ENCODE measurements around the gene NLGN1. TPM values are rescaled to one million over a fixed set of nuclear protein-coding genes. Genes with fewer than 3 reads are reported as not detected.

The NLGN1 gene
- total RNA-seq, 1 donor from 2014 or later, result 20.4 TPM

- no peak for DNase-seq (ENCODE audit: low read depth)
These were observed 507.8 kb downstream of the NLGN1 start for GRCh38 chr3:173905381-173905780.

DNA sequence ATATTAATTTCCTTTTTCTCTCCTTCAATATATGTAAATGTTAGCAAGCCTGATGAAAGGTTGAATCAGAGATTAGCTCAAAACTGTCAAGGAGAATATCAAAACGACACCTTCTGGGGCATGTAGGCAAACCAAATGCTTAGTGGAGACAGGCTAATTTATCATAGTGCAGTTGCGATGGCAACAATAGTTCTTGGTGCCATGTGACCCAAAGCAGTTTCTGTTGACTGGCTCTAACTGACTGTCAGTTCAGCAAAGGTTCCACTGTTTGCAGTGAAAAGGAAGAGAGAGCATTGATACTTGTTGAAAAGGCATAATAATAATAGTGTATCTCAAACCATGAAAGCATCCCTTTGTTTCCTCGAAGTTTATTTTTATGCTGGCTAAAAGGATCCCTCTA lies 513.9 kb downstream of the NLGN1 start:
- peak; percentile 23 for DNase-seq (ENCODE audit: low read depth)

- DNase-seq (ENCODE audit: low read depth), result no peak
These were observed 514.6 kb downstream of the NLGN1 start for GRCh38 chr3:173912126-173912525.

GRCh38 chr3:173913397-173913796 lies 515.9 kb downstream of the NLGN1 start:
- peak; percentile 21 for DNase-seq (ENCODE audit: low read depth)

- DNase-seq (ENCODE audit: low read depth), result peak; percentile 43
These were observed 516.5 kb downstream of the NLGN1 start for GRCh38 chr3:173913974-173914421.

DNA sequence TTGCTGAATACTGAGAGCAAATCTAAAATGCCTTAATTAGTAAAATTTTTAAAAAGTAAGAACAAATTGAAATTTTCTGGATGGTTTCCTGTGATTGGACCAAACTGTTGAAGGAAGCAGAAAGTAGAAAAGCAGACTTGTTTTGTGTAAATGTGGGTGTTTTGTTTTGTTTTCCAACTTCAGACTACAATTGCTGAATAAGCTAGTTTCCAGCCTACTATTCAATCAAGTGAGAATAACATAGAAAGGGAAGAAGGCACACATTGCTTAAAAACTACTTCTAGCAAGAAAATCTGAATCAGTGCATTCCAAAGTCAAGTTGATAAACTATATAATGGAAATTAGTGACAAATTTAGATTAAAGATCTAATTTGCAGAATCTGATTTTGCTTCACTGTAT lies 519.3 kb downstream of the NLGN1 start:
- DNase-seq (ENCODE audit: low read depth), result no peak

DNA sequence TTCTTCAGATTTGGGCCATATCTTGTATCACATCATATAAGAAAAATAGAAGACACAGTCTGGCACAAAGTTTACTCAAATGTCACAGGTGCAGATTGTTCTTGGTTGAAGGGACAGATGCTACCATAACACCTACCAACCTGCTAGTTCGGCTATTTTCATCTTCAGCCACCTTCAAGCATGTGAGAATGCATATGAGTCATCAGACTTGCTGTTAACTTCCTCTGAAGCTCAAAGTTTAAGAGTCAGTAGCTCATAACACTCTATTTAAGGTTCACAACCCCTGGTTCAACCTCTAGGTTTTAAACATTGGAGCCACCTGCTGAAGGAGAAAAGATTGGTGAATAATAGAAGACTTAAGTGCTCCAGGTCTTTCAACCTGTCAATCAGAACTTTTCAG lies 522.8 kb downstream of the NLGN1 start:
- peak; percentile 91 for DNase-seq (ENCODE audit: low read depth)

DNA sequence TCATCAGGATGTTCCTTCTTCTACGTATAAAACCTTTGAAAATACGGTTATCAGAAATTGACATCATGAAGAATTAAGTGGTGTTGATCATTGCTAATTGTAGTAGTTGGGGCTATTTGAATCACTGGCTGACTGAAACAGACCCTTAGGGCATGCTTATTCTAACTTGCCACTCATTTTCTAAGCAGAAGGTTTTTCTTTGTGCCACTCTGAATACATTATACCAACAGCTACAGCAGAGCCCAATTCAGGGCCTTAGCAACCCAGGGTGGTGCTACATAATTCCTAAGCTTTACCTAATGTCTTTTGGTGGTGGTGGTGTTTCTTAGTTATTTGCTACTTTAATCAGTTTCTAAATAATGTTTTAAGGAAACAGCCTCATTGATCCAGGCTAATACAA lies 524.2 kb downstream of the NLGN1 start:
- peak; percentile 67 for DNase-seq (ENCODE audit: low read depth)

DNA sequence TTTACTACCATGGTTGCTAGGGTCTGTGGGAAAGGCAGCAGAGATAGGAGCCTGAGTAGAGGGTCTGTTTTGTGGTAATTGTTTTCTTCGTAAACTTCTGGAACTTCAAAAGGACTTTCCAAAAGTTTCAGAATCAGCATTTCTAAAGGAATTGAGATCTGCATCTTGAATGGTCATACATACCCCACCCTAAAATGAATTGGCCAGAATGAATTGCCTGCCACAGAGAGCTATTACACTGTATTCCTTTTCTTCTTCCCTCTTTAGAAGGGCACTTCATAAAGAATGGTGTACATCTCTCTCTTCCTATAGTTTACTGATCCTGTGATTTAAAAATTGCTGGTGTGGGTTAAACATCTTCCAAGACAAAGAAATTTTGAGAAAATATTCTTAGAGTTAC lies 525.7 kb downstream of the NLGN1 start:
- DNase-seq (ENCODE audit: low read depth), result no peak

- DNase-seq (ENCODE audit: low read depth), result no peak
These were observed 532.7 kb downstream of the NLGN1 start for GRCh38 chr3:173930251-173930650.

DNA sequence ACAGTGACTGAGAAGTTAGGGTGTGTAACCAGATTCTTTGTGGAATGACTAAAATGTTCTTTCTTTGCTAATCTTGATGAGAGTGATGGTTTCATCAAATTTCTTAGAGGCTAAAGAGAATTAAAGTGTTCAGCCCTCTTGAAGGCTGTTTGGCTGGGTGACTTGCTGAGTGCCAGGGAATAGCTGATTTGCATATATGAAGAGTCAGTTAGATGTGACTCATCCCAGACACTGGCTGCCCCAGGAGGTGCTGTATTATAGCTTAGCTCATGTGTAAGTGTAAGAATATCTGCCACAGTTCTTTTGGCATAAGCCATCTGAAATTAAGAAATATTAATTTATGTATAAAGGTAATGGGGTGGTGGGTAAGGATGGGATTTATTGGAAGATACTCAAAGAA lies 535.1 kb downstream of the NLGN1 start:
- DNase-seq (ENCODE audit: low read depth), result peak; percentile 84

GRCh38 chr3:173933113-173933512 lies 535.6 kb downstream of the NLGN1 start:
- no peak for DNase-seq (ENCODE audit: low read depth)

- no peak for DNase-seq (ENCODE audit: low read depth)
These were observed 538.8 kb downstream of the NLGN1 start for GRCh38 chr3:173936316-173936715.

DNA sequence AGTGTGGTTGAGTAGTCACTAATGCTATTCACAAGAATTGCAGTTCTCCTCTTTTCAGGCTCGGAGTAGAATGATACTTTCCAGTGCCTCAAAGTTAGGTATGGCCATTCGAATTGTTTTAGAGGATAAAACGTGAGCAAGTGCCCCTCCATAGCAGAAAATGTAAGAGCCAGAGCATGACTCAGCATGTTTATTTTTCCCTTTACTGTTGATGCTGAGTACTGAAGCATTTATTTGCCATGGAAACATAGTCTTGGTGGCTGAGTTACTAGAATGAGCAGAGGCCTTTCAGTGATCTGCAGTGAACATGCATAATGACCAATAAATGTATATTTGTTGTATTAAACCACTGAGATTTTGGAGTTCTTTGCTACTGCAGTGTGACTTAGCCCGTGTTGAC lies 540.6 kb downstream of the NLGN1 start:
- DNase-seq (ENCODE audit: low read depth), result peak; percentile 95

DNA sequence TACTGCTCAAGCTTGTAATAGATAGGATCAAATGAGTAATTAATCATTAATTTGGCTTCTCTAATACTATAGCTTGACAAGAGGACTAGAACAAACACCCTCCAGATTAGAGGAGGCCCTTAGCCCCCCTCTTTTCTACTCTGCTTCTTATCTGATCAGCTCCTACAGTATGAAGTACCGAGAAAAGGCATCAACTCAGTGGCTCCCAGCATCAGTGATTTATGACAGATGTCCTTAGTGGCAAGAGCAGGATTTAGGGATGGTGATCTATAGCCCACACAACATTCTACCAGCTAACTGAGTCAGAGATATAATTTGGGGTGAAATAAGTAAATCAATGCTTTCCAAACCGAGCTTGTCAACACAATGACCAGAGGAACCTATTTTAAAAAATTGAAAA lies 541.1 kb downstream of the NLGN1 start:
- DNase-seq (ENCODE audit: low read depth), result no peak

GRCh38 chr3:173939331-173939730 lies 541.8 kb downstream of the NLGN1 start:
- peak; percentile 12 for DNase-seq (ENCODE audit: low read depth)

GRCh38 chr3:173943264-173943663 lies 545.7 kb downstream of the NLGN1 start:
- DNase-seq (ENCODE audit: low read depth), result no peak

DNA sequence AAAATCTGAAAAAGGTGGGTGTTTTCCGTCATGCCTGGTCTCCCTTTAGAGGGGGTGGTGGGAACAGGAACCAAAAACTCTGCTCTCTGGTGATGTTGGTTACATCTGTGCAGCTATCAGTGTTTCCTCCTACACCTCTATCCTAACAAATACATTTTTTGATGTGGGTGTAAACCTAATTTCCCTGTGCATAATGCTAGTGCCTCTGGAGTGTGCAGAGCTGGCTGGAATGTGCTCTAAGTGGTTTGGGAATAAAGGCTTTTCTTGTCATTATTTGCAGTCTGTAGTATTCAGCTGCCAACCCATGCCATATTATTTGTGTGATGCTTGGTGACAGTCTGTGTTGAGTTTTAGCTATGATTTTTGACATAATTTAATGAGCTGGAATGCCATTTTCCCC lies 547.6 kb downstream of the NLGN1 start:
- DNase-seq (ENCODE audit: low read depth), result no peak

DNA sequence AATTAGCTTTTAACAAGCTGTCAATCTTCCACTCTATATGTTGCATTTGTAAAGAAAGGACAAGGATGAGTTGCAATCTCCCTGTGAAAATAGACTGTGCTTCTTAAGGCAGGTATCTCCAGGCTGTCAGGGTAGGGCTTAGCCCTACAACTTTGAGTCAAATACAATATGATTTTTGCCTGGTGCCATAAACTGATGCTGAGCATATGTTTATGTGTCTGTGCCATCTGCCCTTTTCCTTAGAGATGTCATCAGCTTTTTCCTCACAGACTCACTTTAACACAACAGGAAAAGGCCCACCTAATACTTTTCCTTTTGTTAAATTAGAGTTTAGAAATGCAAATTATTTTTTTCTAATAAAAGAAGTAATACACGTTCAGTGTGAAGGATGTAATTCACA lies 548.3 kb downstream of the NLGN1 start:
- DNase-seq (ENCODE audit: low read depth), result no peak

- no peak for DNase-seq (ENCODE audit: low read depth)
These were observed 557.1 kb downstream of the NLGN1 start for GRCh38 chr3:173954647-173955046.

- DNase-seq (ENCODE audit: low read depth), result no peak
These were observed 560.1 kb downstream of the NLGN1 start for GRCh38 chr3:173957646-173958045.

DNA sequence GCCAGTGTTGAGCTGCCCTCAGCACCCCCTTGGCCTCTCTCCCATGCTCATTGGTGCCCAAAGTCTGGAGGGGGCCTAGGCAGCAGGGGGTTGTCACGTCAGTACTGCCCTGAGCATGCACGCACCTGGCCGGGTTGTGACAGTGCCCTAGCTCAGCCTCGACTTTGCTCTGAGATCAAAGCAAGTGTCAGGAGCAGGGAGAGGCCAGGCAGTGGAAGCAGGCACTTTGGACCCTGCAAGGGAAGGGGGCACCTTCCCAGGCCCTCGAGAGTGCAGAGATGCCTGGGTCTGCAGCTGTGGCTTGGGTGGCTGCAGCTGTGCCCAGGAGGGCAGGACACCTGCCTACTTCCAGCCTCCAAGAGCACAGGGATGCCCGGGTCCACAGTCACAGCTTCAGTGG lies 561.3 kb downstream of the NLGN1 start:
- DNase-seq (ENCODE audit: low read depth), result no peak

DNA sequence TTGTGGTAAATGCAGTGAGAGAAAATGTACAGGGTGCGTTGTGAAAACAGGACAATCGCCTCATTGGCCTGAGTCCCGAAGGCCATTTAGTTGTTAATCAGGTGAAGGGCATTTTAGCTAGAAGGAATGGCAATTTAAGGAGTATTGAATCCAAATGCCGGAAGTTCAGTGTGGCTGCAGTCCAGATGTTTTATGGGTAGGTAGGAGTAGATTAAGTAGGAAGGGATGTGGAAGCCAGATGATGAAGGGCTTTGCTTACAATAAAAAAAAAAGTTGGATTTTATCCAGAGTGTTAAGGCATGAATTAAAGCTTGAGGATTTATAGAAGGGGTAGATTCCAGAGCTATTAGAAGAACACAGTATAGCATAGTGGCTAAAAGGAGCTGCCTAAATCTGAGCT lies 572.7 kb downstream of the NLGN1 start:
- peak; percentile 23 for DNase-seq (ENCODE audit: low read depth)

GRCh38 chr3:173976281-173976680 lies 578.7 kb downstream of the NLGN1 start:
- no peak for DNase-seq (ENCODE audit: low read depth)

GRCh38 chr3:173977747-173978146 lies 580.2 kb downstream of the NLGN1 start:
- DNase-seq (ENCODE audit: low read depth), result peak; percentile 14
